Gastroesophageal sphincter (tissue), 4 donors: ENCODE measurements around the gene SDF2L1. TPM values are rescaled to one million over a fixed set of nuclear protein-coding genes. Genes with fewer than 3 reads are reported as not detected.

ENCODE experiments used
- ATAC-seq: fragments of 150-250 bp; one replicate; pipeline ENCODE4 v1.9.1; 2016; ENCODE audit warnings: mild to moderate bottlenecking, moderate library complexity
- H3K27ac ChIP-seq, 4 donors: fragments of 200-600 bp; sonication (generic) in 3 of 4; 1 replicate in 3 of 4; 2 replicates in 1 of 4; pipeline ENCODE4 v1.5.1; 2016 to 2019
- H3K27me3 ChIP-seq: fragments of 200-600 bp; sonication (generic); one replicate; pipeline ENCODE4 v1.5.1; 2019
- H3K36me3 ChIP-seq, 2 donors: fragments of 200-600 bp; sonication (generic); one replicate each; pipeline ENCODE4 v1.5.1; 2019; ENCODE audit warnings: control low read depth in 1 of 2
- H3K4me1 ChIP-seq, 3 donors: fragments of 200-600 bp; sonication (generic); 1 replicate in 2 of 3; 2 replicates in 1 of 3; pipeline ENCODE4 v1.5.1; 2016 to 2019; ENCODE audit warnings: control low read depth in 2 of 3
- H3K4me3 ChIP-seq, 2 donors: fragments of 200-600 bp; sonication (generic); one replicate each; pipeline ENCODE4 v1.5.1; 2019; ENCODE audit warnings: mild to moderate bottlenecking in 1 of 2, moderate library complexity in 1 of 2
- H3K9me3 ChIP-seq, 3 donors: fragments of 200-600 bp; sonication (generic); one replicate each; pipeline ENCODE4 v1.5.1; 2017 to 2019; ENCODE audit warnings: control low read depth in 2 of 3
- CTCF ChIP-seq, 4 experiments: fragments of 200-600 bp in 2 of 4; fragments of 450-650 bp in 2 of 4; sonication (generic) in 1 of 4; IDR thresholded peaks; one replicate each; pipeline ENCODE4 v1.5.1; 2017 to 2019; ENCODE audit warnings: antibody characterized with exemption in 4 of 4, mild to moderate bottlenecking in 2 of 4, moderate library complexity in 2 of 4
- EP300 ChIP-seq: sonication (generic); formaldehyde crosslinking; IDR thresholded peaks from one replicate; pipeline ENCODE4 v1.6.1; 2017; ENCODE audit warnings: antibody characterized with exemption, mild to moderate bottlenecking
- POLR2A ChIP-seq, 2 donors: fragments of 450-650 bp; IDR thresholded peaks; one replicate each; pipeline ENCODE4 v1.6.1; 2017; ENCODE audit warnings: antibody characterized with exemption in 2 of 2, mild to moderate bottlenecking in 2 of 2, moderate library complexity in 1 of 2
- POLR2AphosphoS5 ChIP-seq: sonication (generic); formaldehyde crosslinking; IDR thresholded peaks from one replicate; pipeline ENCODE4 v1.6.1; 2017; ENCODE audit warnings: antibody characterized with exemption
- WGBS, 2 donors: methylation state at CpG; one replicate each; pipeline ENCODE4 v1.1.5; 2018; ENCODE audit warnings: low coverage in 1 of 2; 5-methylcytosine and 5-hydroxymethylcytosine counted together
- total RNA-seq, 4 donors: library from RNA; depleted of rRNA; stranded (reverse); fragments of >200 nt; gene quantifications; one replicate each; pipeline ENCODE4 v1.1.0, GENCODE V29; 2016

Gene SDF2L1
- total RNA-seq, 4 donors from 2014 or later = 20.7 to 44.1 (median 30.5) TPM

GRCh38 chr22:21622919-21623647 lies 19.0 kb upstream of the SDF2L1 start:
- TF ChIP-seq POLR2AphosphoS5 = no peak
- TF ChIP-seq CTCF (IDR thresholded peaks at IDR 0.05) = no peak
- no peak for TF ChIP-seq POLR2A (IDR thresholded peaks at IDR 0.05)
- TF ChIP-seq EP300 = no peak
- H3K4me3 ChIP-seq = no peak overlapping the region
- no peaks in the 10 kb centered on the region for H3K27me3 ChIP-seq
- H3K27ac ChIP-seq = peak overlapping the region in 2 of 4 donors; percentile 23 to 49
- H3K4me1 ChIP-seq = peaks cover 0 to 49% (median 4%) of the 10 kb centered on the region in 3 donors
- 70 to 81% methylated on average over 16 to 23 of the region's 23 CpGs for WGBS, 2 donors
- H3K36me3 ChIP-seq = peaks cover 0 to 22% of the 10 kb centered on the region in 2 donors
- H3K9me3 ChIP-seq = no peaks in the 10 kb centered on the region
- no peak for ATAC-seq

GRCh38 chr22:21623648-21623970 lies 18.5 kb upstream of the SDF2L1 start:
- peaks cover 0 to 54% (median 4%) of the 10 kb centered on the region in 3 donors for H3K4me1 ChIP-seq
- peak overlapping the region in 2 of 4 donors; percentile 23 to 49 for H3K27ac ChIP-seq
- no peaks in the 10 kb centered on the region for H3K27me3 ChIP-seq
- no peak for TF ChIP-seq POLR2AphosphoS5
- no peak for TF ChIP-seq CTCF (IDR thresholded peaks at IDR 0.05)
- TF ChIP-seq POLR2A (IDR thresholded peaks at IDR 0.05) = no peak
- no peak for TF ChIP-seq EP300
- 82% methylated on average over 2 of the region's 7 CpGs; no CpG with 5 or more reads in 1 of the 2 donors for WGBS, 2 donors
- H3K36me3 ChIP-seq = peaks cover 0 to 22% of the 10 kb centered on the region in 2 donors
- H3K9me3 ChIP-seq = no peaks in the 10 kb centered on the region
- ATAC-seq = no peak
- H3K4me3 ChIP-seq = no peak overlapping the region

GRCh38 chr22:21624120-21624879 lies 17.8 kb upstream of the SDF2L1 start:
- 32% methylated on average over 2 of the region's 8 CpGs; no CpG with 5 or more reads in 1 of the 2 donors for WGBS, 2 donors
- no peak for ATAC-seq
- H3K4me3 ChIP-seq = no peak overlapping the region
- H3K4me1 ChIP-seq = peaks cover 0 to 61% (median 9%) of the 10 kb centered on the region in 3 donors
- TF ChIP-seq CTCF (IDR thresholded peaks at IDR 0.05) = peak in 1 of 4 experiments; percentile 30
- TF ChIP-seq POLR2A (IDR thresholded peaks at IDR 0.05) = no peak
- no peaks in the 10 kb centered on the region for H3K9me3 ChIP-seq
- no peaks in the 10 kb centered on the region for H3K27me3 ChIP-seq
- peaks cover 0 to 20% of the 10 kb centered on the region in 2 donors for H3K36me3 ChIP-seq
- H3K27ac ChIP-seq = peak overlapping the region in 3 of 4 donors; percentile 8 to 49 (median 23)

GRCh38 chr22:21624880-21625791 lies 17.0 kb upstream of the SDF2L1 start:
- Histone ChIP-seq H3K9me3 (no peaks in the 10 kb centered on the region), H3K4me3 (no peak overlapping the region), H3K27ac (peak overlapping the region in 1 of 4 donors; percentile 8), H3K36me3 (peaks cover 0 to 20% of the 10 kb centered on the region in 2 donors), H3K27me3 (no peaks in the 10 kb centered on the region), H3K4me1 (peaks cover 0 to 67% (median 10%) of the 10 kb centered on the region in 3 donors)
- no peak for ATAC-seq
- TF ChIP-seq CTCF (IDR thresholded peaks at IDR 0.05) (no peak), POLR2A (IDR thresholded peaks at IDR 0.05) (no peak), POLR2AphosphoS5 (no peak), EP300 (no peak)
- WGBS, 2 donors = 79 to 88% methylated on average over 3 to 8 of the region's 12 CpGs
